ENCODE data around the gene PLEK2. TPM values are rescaled to one million over a fixed set of nuclear protein-coding genes. Genes with fewer than 3 reads are reported as not detected.

The PLEK2 gene
- total RNA-seq, 1 experiment from 2014 or later, result 9.1 TPM

- Histone ChIP-seq H3K27ac (ENCODE audit: low read length) (no peak overlapping the region), H3K27me3 (ENCODE audit: control insufficient read depth, insufficient read depth, low read length) (no peaks in the 10 kb centered on the region; the same call in 1 of the 2 replicates), H3K4me3 (ENCODE audit: low read depth in 2 of 2, low read length in 2 of 2) (no peak overlapping the region), H3K4me1 (ENCODE audit: control insufficient read depth, insufficient read depth, low read length) (no peaks in the 10 kb centered on the region), H3K9me3 (ENCODE audit: control insufficient read depth, insufficient read depth, low read depth, low read length) (no peaks in the 10 kb centered on the region), H3K36me3 (ENCODE audit: control insufficient read depth, insufficient read depth, low read length) (no peaks in the 10 kb centered on the region)
- no peak for DNase-seq (ENCODE audit: low read depth, low spot score)
- ChIA-PET POLR2A (no interaction called here), CTCF (no interaction called here)
- no TSS peak for BruUV-seq (replicated peaks)
- ATAC-seq, result no peak
- in situ Hi-C loops (cut with HindIII; ENCODE audit: low pct_unique_long_range_greater_than_20kb, low sequenced_read_pairs), result no loop called here
- intact Hi-C loops (cut with micrococcal nuclease; ENCODE audit: unreplicated experiment), result no loop called here
- TF ChIP-seq CTCF (IDR thresholded peaks at IDR 0.05) (no peak), TCF7L2 (IDR thresholded peaks at IDR 0.05; ENCODE audit: low read depth, low read length) (no peak), SIN3A (IDR thresholded peaks at IDR 0.05; ENCODE audit: borderline replicate concordance, insufficient read depth, low read depth, low read length) (no peak), REST (IDR thresholded peaks at IDR 0.05; ENCODE audit: insufficient read depth in 1 of 2, low read depth in 2 of 2, low read length in 1 of 2) (no peak), POLR2AphosphoS5 (IDR thresholded peaks at IDR 0.05; ENCODE audit: low read depth, low read length) (no peak)
Observed at GRCh38 chr14:67449096-67449495, 37.1 kb upstream of the PLEK2 start.

- no peak overlapping the region for H3K27ac ChIP-seq (ENCODE audit: low read length)
- ATAC-seq, result no peak
- TF ChIP-seq POLR2AphosphoS5 (IDR thresholded peaks at IDR 0.05; ENCODE audit: low read depth, low read length) (no peak), CTCF (IDR thresholded peaks at IDR 0.05) (no peak)
- ChIA-PET POLR2A (no interaction called here), CTCF (interaction anchor here (1.0 kb wide), 1 partner anchor 15 kb away, joined by 3 read pairs; no protein-coding TSS in a partner anchor)
- no peaks in the 10 kb centered on the region for H3K9me3 ChIP-seq (ENCODE audit: control insufficient read depth, insufficient read depth, low read depth, low read length)
- H3K4me1 ChIP-seq (ENCODE audit: control insufficient read depth, insufficient read depth, low read length), result no peaks in the 10 kb centered on the region
- in situ Hi-C loops (cut with HindIII; ENCODE audit: low pct_unique_long_range_greater_than_20kb, low sequenced_read_pairs) (no loop called here), intact Hi-C loops (cut with micrococcal nuclease; ENCODE audit: unreplicated experiment) (no loop called here)
- DNase-seq (ENCODE audit: low read depth, low spot score), result no peak
- H3K4me3 ChIP-seq (ENCODE audit: low read depth in 2 of 2, low read length in 2 of 2), result no peak overlapping the region
- BruUV-seq (replicated peaks), result no TSS peak
- no peaks in the 10 kb centered on the region; the same call in 1 of the 2 replicates for H3K27me3 ChIP-seq (ENCODE audit: control insufficient read depth, insufficient read depth, low read length)
- no peaks in the 10 kb centered on the region for H3K36me3 ChIP-seq (ENCODE audit: control insufficient read depth, insufficient read depth, low read length)
Observed at GRCh38 chr14:67447033-67447381, 35.0 kb upstream of the PLEK2 start.

Measured in Panc1 (cell line).